Glomerular endothelial cell (primary cell): ENCODE measurements around the gene C10orf53. TPM values are rescaled to one million over a fixed set of nuclear protein-coding genes. Genes with fewer than 3 reads are reported as not detected.

Experiments
- total RNA-seq: library from RNA; depleted of rRNA; stranded (reverse); fragments of >200 nt; gene quantifications from 2 replicates; pipeline ENCODE4 v1.2.3, GENCODE V29; 2015

Gene C10orf53
- total RNA-seq, 1 donor from 2014 or later = not detected

Other genes starting within 250 kb of the C10orf53 start
- gene ERCC6, start 140.5 kb upstream of the C10orf53 start, total RNA-seq = 10.7 and 14.5 TPM in 2 replicates
- gene SLC18A3, start 69.3 kb upstream of the C10orf53 start, total RNA-seq = not detected in 2 replicates
- gene CHAT, start 65.6 kb upstream of the C10orf53 start, total RNA-seq = not detected in 2 replicates
- gene OGDHL, start 82.7 kb downstream of the C10orf53 start, total RNA-seq = 0.58 TPM in 1 of 2 replicates, not detected in the other